HG02973 (cell line): ENCODE results near the gene KRT83.
A peak's percentile ranks its signal among the peaks of the same experiment; 100 is the strongest.
"Not testable (repeated sequence)": the region's sequence is repeated elsewhere in the genome, so short reads cannot be mapped to it uniquely, and the experiment has no call there.

Experiments used
- ATAC-seq: cut with Tn5 transposase; IDR thresholded peaks from one replicate; pipeline ENCODE4 v1.9.1; 2021; ENCODE audit warnings: moderate library complexity; ENCODE audit not compliant: unreplicated experiment

The KRT83 gene

DNA sequence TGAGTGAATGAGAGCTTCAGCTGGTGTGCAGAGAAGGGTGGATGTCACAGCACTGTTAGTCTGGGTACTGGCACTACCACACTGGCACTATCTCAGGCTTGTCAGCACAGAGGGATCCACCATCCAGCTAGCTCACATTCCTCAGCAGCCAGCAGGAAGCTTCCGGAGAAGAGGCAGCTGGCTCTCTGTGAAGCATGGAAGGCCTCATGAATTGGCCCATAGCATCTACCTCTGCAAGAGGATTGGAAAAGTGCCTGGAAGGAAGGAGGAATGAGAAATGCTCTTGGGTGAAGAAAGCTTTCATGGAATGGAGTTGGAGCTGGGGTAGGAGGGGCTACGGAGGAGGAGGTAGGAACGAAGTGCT is 9.9 kb downstream of the KRT83 start:
- no peak for ATAC-seq

DNA sequence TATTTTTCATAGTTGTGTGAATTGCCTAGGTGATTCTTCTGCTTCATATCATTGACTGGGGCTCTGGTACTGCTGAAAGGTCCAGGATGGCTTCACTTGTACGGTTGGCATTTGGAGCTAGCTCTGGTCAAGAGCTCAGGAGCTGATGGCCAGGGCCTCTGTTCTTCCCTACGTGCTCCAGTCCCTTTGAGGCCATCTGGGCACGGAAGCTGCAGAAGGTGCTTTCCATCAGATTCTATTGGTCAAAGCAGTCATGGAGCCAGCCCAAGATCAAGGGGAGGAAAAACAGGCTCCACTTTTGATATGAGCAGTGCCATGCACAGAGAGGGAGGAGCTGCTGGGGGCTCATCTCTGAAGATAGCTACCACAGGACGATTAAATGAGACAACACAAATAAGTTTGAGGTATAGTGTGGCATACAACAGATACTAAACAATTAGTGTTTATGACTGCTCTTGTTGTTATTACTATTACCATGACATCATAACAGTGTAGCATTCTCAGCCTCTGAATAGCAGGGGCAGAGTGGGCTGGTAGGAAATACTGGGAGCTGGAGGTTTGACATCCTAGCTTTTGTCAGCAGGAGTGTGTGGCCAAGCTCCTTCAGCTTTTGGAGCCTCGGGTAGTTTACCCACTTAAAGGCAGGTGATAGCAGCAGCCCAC is 10.4 kb downstream of the KRT83 start:
- no peak for ATAC-seq

DNA sequence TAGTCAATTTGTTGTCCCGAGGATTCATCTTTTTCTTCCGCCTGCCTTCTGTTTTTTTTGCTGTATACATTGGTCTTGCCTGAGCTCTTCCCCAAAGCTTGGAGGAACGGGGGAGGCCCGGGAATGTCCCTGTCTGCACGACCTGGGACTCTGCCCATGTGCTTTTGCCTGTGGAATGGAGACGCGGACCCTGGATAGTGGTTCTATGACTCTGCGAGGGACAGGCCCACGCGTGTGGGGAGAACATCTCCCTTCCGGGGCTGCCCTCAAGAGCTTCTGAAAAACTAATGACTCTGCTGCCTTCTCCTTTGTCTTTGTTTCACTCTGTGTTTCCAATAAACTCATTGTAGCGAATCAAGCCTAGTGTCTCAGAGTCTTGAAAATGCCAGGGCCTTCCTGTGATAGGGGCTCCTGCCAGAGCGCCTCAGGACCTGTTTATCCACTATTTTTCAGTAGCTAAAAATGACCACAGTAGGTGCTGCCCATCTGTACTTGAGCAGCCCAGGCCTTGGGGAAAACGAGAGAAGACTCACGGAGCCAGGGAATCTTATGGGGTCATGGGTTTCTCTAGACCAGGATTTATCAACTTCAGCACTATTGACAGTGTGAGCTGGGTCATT is 12.3 kb downstream of the KRT83 start:
- ATAC-seq: no peak

DNA sequence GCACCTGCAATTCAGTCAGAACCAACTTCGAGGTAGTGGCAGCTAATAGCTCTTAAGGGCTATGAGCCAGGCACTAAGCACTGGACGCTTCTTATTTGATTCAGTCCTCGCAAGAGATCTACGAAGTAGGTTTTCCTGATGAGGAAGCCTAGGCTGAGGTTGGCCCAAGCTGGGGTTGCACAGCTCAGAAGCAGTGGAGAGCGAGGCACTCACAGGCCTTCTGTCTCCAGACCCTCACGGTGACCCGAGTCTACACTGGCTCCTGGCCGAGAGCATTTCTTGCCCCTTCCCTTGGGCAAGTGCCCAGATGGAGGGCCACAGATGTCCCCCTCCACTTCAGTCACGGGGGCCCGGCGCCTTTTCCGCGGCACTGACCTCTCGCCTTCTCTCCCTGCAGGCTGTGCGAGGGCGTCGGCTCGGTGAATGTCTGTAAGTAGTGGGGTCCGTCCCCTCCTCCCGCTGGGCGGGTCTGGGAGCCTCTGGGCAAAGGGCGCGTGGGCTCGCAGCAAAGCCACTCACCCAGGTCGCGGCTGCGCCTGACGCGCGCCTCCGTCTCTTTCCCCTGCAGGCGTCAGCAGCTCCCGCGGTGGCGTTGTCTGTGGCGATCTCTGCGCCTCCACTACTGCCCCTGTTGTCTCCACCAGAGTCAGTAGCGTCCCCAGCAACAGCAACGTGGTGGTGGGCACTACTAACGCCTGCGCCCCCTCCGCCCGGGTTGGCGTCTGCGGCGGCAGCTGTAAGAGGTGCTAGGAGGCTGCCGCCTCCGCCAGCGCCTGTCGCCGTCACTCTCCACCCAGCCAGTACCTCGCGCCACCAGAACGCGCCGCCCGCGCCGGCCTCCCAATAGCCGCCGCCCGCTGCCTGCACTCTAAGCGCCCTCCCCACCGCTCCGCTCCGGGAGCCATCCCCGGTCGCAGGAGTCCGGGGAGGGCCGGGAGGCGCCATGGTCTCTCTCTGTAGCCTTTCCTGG is 13.1 kb downstream of the KRT83 start:
- ATAC-seq: no peak

DNA sequence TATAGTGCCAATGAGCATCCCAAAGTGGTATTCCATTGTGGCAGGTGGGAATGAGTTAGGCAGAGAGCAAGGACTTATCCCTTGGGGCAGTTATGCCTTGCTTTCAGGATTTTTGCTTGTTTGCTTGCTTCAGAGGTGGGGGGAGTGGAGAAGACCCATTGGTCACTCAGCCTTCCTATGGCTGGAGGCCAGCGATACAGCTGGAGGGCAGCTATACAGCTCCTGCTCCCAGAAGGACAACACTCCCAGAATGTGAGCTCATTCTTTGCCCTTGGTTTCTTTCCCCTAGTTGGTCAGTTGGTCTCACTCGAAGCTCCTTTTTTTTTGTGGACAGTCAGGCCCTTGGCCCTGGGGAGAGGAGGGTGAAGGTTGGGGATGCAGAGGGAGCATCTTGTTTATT is 14.5 kb downstream of the KRT83 start:
- no peak for ATAC-seq

DNA sequence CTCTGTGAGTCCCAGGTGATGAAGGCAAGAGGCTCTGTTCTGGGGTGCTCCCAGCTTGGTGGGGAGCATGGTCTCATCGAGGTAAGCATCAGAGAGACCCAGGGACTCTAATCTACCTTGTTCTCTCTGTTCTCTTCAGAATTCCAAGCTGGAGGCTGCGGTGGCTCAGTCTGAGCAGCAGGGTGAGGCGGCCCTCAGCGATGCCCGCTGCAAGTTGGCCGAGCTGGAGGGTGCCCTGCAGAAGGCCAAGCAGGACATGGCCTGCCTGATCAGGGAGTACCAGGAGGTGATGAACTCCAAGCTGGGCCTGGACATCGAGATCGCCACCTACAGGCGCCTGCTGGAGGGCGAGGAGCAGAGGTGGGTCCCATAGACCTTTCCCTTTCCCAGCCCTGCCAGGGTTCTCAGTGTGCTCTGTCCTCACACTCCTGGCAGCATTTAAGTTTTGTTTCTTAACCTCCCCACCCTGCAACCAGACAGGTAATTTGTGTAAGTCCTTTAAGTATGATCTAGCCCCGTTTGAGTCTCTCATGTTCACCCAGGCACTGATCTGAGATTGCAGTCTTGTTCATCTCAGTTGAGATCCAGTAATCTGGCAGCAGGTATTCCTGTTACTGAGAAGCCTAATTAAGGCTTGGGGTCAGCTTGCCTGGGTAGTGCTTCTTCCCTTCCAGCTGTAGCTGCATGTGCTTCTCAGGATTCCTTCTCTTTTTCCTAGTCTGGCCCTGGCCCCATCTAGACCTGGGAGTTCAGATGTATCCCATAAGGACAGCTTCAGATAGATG is 15.1 kb downstream of the KRT83 start:
- ATAC-seq: no peak

DNA sequence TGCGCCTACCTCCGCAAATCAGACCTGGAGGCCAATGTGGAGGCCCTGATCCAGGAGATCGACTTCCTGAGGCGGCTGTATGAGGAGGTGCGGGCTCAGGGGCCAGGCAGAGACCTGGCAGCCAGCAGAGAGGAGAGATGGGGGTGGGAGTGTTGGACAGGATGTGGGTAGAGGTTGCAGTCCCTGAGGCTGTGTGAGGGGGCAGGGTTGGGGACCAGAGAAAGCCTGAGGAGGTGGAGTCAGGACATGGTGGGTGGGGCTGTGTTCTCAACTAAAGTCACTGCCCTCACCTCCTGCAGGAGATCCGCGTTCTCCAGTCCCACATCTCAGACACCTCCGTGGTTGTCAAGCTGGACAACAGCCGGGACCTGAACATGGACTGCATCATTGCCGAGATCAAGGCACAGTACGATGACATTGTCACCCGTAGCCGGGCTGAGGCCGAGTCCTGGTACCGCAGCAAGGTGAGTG is 16.2 kb downstream of the KRT83 start:
- ATAC-seq: peak; percentile 77

DNA sequence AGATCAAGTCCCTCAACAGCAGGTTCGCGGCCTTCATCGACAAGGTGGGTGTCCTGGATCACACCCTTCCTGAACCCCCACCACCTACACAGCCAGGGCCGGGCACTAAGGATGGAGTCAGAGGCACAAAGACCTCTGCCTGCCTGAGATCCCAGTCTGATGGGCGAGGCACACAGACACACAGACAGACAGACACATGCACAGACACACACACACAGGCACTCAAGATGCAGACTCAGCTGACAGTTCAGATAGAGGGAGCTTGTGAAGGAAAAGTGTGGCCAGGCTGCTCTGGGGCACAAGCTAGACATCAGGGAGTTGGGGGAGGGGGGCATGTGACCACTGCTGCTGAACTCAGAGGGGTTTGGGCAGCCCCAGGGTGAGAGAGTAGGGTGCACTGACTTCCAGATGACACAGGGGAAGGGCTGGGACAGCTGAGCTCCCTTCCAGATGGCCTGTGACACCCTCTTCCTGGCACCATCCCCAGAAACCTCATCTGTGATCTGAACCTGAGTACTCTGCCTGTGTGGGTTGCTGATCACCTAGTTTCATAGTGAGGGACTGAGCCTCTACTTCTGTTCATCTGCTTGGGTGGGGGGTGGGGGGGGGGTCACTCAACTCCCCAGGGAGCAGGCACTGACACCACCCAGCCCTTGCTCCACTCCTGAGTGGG is 18.8 kb downstream of the KRT83 start:
- ATAC-seq: not testable (repeated sequence)

DNA sequence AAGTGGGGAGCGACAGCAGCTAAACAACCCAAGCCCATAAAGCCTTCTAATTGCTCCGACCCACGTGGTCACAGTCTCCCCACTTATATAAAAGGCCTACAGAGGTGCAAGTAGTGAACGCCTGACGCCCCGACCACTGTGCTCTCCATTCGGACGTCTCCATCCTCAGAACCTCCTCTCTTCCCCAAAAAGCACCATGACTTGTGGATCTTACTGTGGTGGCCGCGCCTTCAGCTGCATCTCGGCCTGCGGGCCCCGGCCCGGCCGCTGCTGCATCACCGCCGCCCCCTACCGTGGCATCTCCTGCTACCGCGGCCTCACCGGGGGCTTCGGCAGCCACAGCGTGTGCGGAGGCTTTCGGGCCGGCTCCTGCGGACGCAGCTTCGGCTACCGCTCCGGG is 19.5 kb downstream of the KRT83 start:
- not testable (repeated sequence) for ATAC-seq

DNA sequence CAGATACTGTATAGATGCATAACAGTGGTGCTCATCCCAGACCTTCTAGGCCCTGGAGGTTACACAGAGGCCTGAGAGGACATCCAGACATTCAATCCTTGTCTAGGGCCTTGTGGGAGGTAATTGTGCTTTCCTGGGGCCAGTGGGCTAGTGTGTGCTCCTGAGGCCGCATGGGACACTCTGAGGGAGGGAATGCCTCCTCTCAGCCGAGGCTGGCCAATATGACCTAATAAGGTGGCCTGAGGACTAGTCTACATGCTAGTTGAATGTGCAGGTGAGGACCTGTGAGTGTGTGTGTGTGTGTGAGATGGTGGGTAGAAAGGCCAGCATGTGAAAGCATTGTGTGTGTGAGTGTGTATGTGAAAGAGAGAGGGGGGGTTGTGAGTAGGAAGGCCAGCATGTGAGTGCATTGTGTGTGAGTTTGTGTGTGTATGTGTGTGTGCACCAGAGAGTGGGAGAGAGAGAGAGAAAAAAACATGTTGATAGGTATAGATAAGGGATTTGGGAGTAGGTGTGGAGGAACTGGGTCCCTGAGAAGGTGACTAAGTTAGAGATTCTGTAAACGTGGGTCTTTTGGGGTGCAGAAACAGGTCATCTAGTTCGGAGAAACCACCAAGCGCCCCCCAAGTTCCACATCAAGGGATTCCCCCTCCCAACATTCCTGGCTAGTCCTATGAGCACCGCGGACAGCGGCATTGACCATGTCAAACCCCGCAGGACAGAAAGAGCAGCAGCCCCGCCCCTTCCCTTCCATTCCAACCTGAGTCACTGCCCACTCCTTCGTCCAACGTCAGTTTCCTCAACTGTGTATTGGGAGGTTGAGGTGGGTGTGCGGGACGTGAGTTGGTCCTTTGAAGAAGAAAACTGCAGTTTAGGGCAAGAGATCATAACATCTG is 20.2 kb downstream of the KRT83 start:
- ATAC-seq: no peak

DNA sequence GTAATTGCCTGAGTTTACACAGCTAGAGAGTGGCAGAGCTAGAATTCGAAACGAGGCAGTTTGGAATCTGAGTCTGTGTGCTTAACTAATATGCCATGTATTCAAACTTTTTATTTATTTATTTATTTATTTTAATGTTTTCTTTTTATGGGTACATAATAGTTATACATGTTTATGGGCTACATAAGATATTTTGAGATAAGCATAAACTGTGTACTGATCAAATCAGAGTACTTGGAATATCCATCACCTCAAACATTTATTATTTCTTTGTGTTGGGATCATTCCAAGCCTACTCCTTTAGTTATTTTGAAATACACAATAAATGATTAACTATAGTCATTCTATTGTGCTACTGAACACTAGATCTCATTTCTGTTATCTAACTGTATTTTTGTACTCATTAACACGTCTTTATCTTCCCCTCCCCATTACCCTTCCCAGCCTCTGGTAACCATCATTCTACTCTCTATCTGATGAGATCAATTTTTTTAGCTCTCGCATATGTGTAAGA is 22.5 kb downstream of the KRT83 start:
- no peak for ATAC-seq

DNA sequence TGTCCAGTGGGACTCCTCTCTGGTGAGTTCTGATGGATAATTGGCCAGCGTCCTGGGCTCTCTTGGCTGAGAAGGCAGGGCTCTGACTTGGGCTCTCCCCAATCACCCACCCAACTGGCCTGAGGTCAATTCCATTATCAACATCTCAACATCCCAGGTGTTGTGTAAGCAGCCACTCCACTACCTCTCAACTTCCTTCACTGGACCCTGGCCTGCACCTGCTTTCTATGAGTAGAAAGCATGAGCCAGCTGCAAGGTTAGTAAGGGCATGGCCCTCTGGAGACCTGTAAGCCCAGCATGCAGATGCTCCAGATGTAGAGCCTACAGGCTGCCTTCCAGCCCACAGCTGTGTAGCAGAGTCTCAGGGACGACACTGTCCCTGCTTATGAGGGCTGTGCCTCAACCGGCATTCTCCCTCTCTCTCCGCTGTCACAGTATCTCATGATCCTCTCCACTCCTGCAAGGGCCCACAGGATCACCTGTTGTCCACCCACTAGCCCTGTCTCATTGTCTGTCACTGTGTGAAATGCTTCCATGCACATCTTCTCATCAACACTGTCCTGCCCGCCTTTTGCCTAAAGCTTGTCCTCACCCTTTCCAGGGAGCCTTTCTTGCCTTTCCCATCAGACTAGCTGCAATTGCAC is 24.5 kb downstream of the KRT83 start:
- ATAC-seq: no peak

DNA sequence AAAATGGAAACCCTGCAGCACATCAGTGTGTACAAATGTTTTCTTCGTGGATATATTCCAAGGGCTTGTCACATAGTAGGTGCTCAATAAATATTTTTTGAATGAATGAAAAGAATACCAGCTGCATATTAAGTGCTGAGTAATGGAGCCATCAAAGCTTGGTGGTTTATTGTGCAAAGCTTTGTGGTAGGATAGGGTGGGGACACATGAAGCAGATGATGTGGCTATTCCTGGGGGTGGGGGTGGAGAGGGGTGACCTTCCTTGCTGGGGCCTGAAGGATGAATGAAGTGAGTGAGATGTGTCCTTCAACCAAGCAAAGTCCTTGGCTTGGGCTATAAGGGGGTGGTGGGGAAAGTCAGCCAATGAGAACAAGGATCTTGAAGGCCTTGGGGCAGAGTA is 25.5 kb downstream of the KRT83 start:
- ATAC-seq: no peak

DNA sequence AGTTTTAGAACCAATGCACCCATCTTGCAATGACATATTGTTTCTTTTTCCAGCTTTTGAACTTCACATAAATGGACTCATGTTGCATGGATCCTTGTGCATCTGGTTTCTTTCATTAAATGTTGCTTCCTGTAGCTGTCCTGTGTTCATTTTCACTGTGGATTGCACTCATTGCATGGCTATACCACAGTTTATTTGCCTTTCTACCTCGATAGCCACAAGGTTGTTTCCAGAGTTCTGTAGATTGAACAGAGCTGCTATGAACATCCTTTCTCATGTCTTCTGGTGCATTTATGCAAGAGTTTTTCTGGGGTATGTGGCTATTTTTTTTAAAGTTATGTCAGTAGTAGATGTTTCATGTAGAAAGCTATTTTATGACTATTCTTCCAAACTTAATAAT is 26.4 kb downstream of the KRT83 start:
- no peak for ATAC-seq

DNA sequence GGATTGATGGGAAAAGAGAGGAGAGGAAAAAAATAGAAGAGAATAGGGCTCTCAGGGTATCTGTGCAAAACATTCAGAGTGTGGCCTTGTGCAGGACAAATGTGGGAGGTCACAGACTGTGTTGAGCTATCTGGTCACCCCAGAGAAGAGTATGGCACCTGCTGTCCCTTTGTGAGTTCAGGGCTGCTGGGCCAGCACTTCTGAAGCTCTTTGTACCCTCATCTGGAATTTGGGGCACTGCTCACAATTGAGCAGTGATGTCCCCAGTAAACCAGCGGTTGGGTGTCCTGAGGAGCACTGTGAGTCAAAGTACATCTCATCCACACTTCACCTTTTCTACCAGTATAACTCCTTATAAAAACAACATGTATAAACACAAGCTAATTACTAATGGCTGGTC is 27.3 kb downstream of the KRT83 start:
- ATAC-seq: no peak

DNA sequence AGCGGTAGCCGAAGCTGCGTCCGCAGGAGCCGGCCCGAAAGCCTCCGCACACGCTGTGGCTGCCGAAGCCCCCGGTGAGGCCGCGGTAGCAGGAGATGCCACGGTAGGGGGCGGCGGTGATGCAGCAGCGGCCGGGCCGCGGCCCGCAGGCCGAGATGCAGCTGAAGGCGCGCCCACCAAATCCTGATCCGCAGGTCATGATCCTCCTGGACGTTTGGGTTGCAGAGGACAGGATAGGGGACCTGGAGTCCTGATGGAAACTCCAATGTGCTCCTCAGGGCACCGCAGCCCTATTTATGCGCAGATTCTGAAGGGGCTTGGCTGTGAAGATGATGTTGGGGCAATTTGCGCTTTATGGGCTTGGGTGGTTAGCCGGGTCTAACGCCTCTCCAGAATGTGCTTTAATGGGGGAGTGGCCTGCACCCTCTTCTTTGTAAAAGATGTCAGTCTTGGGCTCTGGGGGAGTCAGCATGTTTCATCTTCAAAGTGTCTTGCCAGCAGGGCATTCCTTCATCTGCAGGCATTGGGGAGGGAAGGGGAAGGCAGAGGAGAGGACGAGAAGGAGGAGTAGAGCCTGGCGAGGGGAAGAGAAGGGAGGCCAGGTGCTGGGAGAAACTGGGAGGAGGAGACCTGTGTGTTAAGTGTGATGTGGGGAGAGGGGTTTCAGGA is 29.8 kb downstream of the KRT83 start, which contains the start of gene KRT81:
Gene KRT81, minus strand, starts transcription at position 268 of the 669 bp plus-strand sequence. Its CDS starts 69 bp downstream, at position 199.
- ATAC-seq: no peak

DNA sequence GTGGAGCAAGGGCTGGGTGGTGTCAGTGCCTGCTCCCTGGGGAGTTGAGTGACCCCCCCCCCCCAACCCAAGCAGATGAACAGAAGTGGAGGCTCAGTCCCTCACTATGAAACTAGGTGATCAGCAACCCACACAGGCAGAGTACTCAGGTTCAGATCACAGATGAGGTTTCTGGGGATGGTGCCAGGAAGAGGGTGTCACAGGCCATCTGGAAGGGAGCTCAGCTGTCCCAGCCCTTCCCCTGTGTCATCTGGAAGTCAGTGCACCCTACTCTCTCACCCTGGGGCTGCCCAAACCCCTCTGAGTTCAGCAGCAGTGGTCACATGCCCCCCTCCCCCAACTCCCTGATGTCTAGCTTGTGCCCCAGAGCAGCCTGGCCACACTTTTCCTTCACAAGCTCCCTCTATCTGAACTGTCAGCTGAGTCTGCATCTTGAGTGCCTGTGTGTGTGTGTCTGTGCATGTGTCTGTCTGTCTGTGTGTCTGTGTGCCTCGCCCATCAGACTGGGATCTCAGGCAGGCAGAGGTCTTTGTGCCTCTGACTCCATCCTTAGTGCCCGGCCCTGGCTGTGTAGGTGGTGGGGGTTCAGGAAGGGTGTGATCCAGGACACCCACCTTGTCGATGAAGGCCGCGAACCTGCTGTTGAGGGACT is 30.6 kb downstream of the KRT83 start:
- ATAC-seq: not testable (repeated sequence)
